HG03060 (cell line): Measurements from ENCODE around the gene NPTX2.

ENCODE experiments used
- ATAC-seq: cut with Tn5 transposase; IDR thresholded peaks from one replicate; pipeline ENCODE4 v1.9.1; 2021; ENCODE audit warnings: low read depth, moderate number of reproducible peaks; ENCODE audit not compliant: unreplicated experiment

Gene NPTX2

GRCh38 chr7:98617960-98618418, 904 bp downstream of the NPTX2 start:
- no peak for ATAC-seq

GRCh38 chr7:98618786-98619185, 1.7 kb downstream of the NPTX2 start:
- ATAC-seq, result no peak

- ATAC-seq, result no peak
Measured at GRCh38 chr7:98619450-98620321, 2.6 kb downstream of the NPTX2 start.

GRCh38 chr7:98621573-98622482, 4.7 kb downstream of the NPTX2 start:
- no peak for ATAC-seq

GRCh38 chr7:98622926-98623325, 5.8 kb downstream of the NPTX2 start:
- no peak for ATAC-seq

GRCh38 chr7:98624846-98625420, 7.8 kb downstream of the NPTX2 start:
- no peak for ATAC-seq

- no peak for ATAC-seq
Measured at GRCh38 chr7:98626460-98627412, 9.7 kb downstream of the NPTX2 start.

- no peak for ATAC-seq
Measured at GRCh38 chr7:98627413-98627790, 10.3 kb downstream of the NPTX2 start.

GRCh38 chr7:98628418-98628817, 11.3 kb downstream of the NPTX2 start:
- no peak for ATAC-seq

- no peak for ATAC-seq
Measured at GRCh38 chr7:98629001-98629431, 11.9 kb downstream of the NPTX2 start.

GRCh38 chr7:98630149-98630548, 13.1 kb downstream of the NPTX2 start:
- no peak for ATAC-seq

- ATAC-seq, result no peak
Measured at GRCh38 chr7:98630770-98631169, 13.7 kb downstream of the NPTX2 start.

- no peak for ATAC-seq
Measured at GRCh38 chr7:98638853-98639252, 21.8 kb downstream of the NPTX2 start.

GRCh38 chr7:98640375-98640774, 23.3 kb downstream of the NPTX2 start:
- ATAC-seq, result no peak

- peak; percentile 69 for ATAC-seq
Measured at GRCh38 chr7:98641646-98642500, 24.8 kb downstream of the NPTX2 start.

- ATAC-seq, result peak; percentile 28
Measured at GRCh38 chr7:98643236-98643985, 26.3 kb downstream of the NPTX2 start.

- no peak for ATAC-seq
Measured at GRCh38 chr7:98646465-98646864, 29.4 kb downstream of the NPTX2 start.

- ATAC-seq, result no peak
Measured at GRCh38 chr7:98647326-98647725, 30.2 kb downstream of the NPTX2 start.
